Lower leg skin (tissue), 4 donors: ENCODE data around the gene CD14. TPM values are rescaled to one million over a fixed set of nuclear protein-coding genes. Genes with fewer than 3 reads are reported as not detected.
"Not testable (repeated sequence)": the region's sequence is repeated elsewhere in the genome, so short reads cannot be mapped to it uniquely, and the experiment has no call there.

Source experiments
- DNase-seq, 2 donors: peaks; one replicate each; pipeline ENCODE4 v3.0.0-alpha.2; 2019; ENCODE audit warnings: low spot score in 2 of 2
- H3K4me3 ChIP-seq: fragments of 200-600 bp; sonication (generic); 2 replicates; pipeline ENCODE4 v1.5.1; 2017; ENCODE audit warnings: mild to moderate bottlenecking, low read depth; ENCODE audit not compliant: poor library complexity, severe bottlenecking
- POLR2A ChIP-seq, 2 donors: fragments of 450-650 bp; IDR thresholded peaks; one replicate each; pipeline ENCODE4 v1.6.1; 2016 to 2017; ENCODE audit warnings: antibody characterized with exemption in 2 of 2, mild to moderate bottlenecking in 1 of 2, moderate library complexity in 1 of 2
- WGBS, 2 donors: methylation state at CpG; one replicate each; pipeline ENCODE4 v1.1.5; 2018; 5-methylcytosine and 5-hydroxymethylcytosine counted together
- intact Hi-C: fragments of 100-400 bp; cut with DNase I; formaldehyde crosslinking; loops from one replicate; pipeline ENCODE4 v1.15.0; 2023; ENCODE audit warnings: low total_unique reads
- total RNA-seq, 4 donors: library from RNA; depleted of rRNA; stranded (reverse); fragments of >200 nt; gene quantifications; one replicate each; pipeline ENCODE4 v1.1.0, GENCODE V29; 2016
- TF ChIP-seq, protein P1 (sequence below), 3 donors: fragments of 450-650 bp; IDR thresholded peaks; one replicate each; pipeline ENCODE4 v1.5.1; 2016; ENCODE audit warnings: antibody characterized with exemption in 3 of 3, mild to moderate bottlenecking in 3 of 3, moderate library complexity in 2 of 3

CD14 gene
- total RNA-seq, 4 donors from 2014 or later, result 14.9 to 22.1 (median 19.1) TPM

DNA sequence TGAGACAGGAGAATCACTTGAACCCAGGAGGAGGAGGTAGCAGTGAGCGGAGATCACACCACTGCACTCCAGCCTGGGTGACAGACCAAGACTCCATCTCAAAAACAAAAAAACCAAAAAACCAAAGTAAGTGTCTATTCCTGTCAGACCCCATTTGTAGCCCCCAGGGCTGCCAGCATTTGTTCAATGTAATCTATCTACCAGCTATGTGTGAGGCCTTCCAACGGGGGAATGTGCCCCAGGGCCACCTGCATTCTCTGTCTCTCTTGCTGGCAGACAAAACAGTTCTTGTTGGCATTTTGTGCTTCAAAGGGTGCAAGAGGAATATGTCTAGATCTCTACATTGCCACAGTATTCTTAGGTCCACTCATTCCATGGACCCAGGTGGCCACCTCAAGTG lies 34.1 kb downstream of the CD14 start:
- WGBS, 2 donors, result 62% methylated on average over 2 of the region's 2 CpGs
- TF ChIP-seq, protein P1, sequence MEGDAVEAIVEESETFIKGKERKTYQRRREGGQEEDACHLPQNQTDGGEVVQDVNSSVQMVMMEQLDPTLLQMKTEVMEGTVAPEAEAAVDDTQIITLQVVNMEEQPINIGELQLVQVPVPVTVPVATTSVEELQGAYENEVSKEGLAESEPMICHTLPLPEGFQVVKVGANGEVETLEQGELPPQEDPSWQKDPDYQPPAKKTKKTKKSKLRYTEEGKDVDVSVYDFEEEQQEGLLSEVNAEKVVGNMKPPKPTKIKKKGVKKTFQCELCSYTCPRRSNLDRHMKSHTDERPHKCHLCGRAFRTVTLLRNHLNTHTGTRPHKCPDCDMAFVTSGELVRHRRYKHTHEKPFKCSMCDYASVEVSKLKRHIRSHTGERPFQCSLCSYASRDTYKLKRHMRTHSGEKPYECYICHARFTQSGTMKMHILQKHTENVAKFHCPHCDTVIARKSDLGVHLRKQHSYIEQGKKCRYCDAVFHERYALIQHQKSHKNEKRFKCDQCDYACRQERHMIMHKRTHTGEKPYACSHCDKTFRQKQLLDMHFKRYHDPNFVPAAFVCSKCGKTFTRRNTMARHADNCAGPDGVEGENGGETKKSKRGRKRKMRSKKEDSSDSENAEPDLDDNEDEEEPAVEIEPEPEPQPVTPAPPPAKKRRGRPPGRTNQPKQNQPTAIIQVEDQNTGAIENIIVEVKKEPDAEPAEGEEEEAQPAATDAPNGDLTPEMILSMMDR (IDR thresholded peaks at IDR 0.05), result no peak
- TF ChIP-seq POLR2A (IDR thresholded peaks at IDR 0.05), result no peak
- DNase-seq, result no peak
- H3K4me3 ChIP-seq, result no peak overlapping the region
- intact Hi-C loops, result no loop called here

DNA sequence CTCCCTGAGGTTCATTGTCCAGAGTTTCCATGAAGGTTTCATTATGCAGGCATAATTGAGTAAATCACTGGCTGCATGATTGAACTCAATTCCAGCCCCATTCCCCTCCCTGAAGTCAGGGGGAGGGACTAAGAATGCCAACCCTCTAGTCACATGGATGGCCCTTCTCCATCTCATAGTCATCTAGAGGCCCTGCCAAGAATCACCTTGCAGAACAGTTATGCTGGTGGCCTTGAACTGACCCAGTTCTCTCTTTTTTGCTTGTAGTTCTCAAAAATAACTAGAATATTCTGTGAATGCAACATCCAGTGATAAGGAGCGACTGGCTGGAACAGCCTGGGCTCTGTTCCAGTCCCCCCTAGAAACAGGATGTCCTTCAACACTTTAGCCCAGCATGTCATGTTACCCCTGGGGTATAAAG lies 36.6 kb downstream of the CD14 start:
- TF ChIP-seq, protein P1 (IDR thresholded peaks at IDR 0.05), result no peak
- no peak for TF ChIP-seq POLR2A (IDR thresholded peaks at IDR 0.05)
- intact Hi-C loops, result no loop called here
- WGBS, 2 donors, result 83 to 88% methylated on average over 1 of the region's 1 CpG
- no peak for DNase-seq
- no peak overlapping the region for H3K4me3 ChIP-seq

DNA sequence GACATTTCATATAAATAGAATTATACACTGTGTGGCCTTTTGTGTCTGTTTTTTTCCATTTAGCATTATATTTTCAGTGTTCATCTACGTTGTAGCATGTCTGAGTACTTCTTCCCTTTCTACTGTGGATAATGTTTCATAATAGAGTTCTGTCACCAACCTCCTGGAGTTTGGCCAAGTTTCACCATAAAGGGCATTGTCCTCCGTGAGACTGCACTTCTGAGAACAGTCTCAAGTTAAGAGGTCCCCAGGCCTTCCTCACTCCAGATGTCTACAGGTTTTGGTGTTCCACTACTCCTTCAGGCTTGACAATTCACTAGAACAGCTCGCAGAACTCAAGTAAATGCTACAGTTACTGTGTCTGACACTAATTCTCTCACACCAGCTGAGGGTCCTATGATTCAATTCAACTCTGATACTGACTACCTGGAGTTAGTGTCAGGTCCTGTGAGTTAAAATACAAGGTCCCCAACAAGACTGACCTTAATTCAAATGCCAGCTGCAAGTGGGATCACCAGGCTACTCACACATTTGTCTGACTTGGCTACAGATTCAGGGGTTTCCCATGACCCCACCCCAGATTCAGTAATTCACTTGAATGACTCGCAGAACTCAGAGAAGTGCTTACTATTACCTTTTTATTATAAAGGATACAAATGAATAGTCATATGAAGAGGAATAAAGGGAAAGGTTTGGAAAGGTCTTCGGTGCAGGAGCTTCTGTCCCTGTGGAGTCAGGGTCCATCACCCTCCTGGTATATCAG lies 37.3 kb downstream of the CD14 start:
- intact Hi-C loops, result no loop called here
- TF ChIP-seq, protein P1 (IDR thresholded peaks at IDR 0.05), result no peak
- no peak for TF ChIP-seq POLR2A (IDR thresholded peaks at IDR 0.05)
- 62 to 67% methylated on average over 5 of the region's 5 CpGs for WGBS, 2 donors
- DNase-seq, result peak in 1 of 2 donors; percentile 60
- no peak overlapping the region for H3K4me3 ChIP-seq

DNA sequence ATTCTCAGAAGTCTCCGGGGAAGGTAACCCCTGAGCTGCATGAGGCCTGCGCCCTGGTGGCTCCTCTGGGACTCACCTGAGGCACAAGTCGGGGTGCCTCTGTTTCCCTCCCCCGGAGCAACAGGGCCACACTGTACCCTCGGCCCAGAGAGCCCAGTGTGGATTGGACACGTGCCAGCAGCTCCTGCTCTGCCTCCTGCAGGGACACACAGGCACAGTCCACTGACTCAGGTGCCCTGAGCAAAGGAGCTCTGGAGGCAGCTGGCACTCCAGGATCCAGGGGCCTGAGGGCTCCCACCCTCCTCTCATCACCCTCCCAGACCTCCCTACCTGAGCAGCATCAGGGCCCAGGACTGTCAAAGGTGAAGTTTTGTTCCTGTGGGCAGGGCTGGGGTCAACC lies 38.8 kb downstream of the CD14 start:
- no peak for DNase-seq
- 76 to 90% methylated on average over 3 to 6 of the region's 6 CpGs for WGBS, 2 donors
- H3K4me3 ChIP-seq, result no peak overlapping the region
- intact Hi-C loops, result no loop called here
- TF ChIP-seq, protein P1 (IDR thresholded peaks at IDR 0.05), result no peak
- no peak for TF ChIP-seq POLR2A (IDR thresholded peaks at IDR 0.05)

DNA sequence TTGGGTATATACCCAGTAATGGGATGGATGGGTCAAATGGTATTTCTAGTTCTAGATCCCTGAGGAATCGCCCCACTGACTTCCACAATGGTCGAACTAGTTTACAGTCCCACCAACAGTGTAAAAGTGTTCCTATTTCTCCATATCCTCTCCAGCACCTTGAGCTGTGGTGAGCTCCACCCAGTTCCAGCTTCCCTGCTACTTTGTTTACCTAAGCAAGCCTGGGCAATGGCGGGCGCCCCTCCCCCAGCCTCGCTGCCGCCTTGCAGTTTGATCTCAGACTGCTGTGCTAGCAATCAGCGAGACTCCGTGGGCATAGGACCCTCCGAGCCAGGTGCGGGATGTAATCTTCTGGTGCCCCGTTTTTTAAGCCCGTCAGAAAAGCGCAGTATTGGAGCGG lies 39.9 kb downstream of the CD14 start:
- DNase-seq, intact Hi-C loops, H3K4me3 ChIP-seq: not testable (repeated sequence)
- WGBS, 2 donors, result 43 to 48% methylated on average over 13 to 14 of the region's 14 CpGs

DNA sequence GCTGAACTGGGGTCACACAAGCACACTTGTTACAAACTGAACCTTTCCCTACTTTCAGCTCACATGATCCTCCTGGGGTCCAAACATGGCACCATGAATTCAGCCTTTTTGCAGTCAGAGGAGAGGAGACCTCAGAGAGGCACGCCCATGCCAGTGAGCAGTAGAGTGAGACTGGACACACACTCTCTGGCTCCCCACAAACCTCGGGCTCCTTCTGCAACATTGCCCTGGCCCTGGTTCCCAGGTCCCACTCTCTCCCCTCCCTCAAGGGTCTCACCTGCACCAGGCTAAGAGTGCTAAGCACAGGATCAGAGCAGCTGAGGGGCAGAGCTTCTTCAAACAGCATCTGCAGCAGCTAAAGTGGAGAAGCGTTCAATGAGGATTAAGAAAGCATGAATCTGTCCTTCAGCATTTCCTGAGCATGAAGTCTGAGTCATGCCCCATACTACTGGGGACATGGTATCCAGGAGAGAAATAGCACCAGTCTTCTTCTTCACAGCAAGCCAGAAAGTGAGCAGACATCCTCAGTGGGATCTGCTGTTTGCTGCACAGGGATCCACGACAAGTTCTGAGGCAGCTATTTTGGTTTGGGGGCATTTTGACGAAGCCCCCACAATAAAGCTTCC lies 41.1 kb downstream of the CD14 start:
- intact Hi-C loops, result no loop called here
- no peak for DNase-seq
- no peak overlapping the region for H3K4me3 ChIP-seq
- TF ChIP-seq POLR2A (IDR thresholded peaks at IDR 0.05), result no peak
- whole genome bisulfite sequencing, 2 donors, result 78 to 89% methylated on average over 5 of the region's 5 CpGs
